Stimulated activated CD8-positive, alpha-beta memory T cell treated with anti-CD3 and anti-CD28 coated beads, Interleukin-4, amount 100 ng/mL, for 1 hour (primary cell): ENCODE measurements around the gene FBXW5.
A peak's percentile ranks its signal among the peaks of the same experiment; 100 is the strongest.

Experiments used
- DNase-seq, 2 donors: peaks; one replicate each; pipeline ENCODE4 v3.0.0-alpha.2; 2020; ENCODE audit warnings: low read depth in 2 of 2, low spot score in 1 of 2

FBXW5 gene

GRCh38 chr9:136913701-136914438 lies 30.7 kb downstream of the FBXW5 start:
- DNase-seq = no peak

- no peak for DNase-seq
Observed at GRCh38 chr9:136910901-136911245, 33.7 kb downstream of the FBXW5 start.

- no peak for DNase-seq
Observed at GRCh38 chr9:136910197-136910900, 34.2 kb downstream of the FBXW5 start.

GRCh38 chr9:136907011-136907914 lies 37.3 kb downstream of the FBXW5 start:
- DNase-seq = no peak

- DNase-seq = no peak
Observed at GRCh38 chr9:136906266-136906665, 38.3 kb downstream of the FBXW5 start.

- no peak for DNase-seq
Observed at GRCh38 chr9:136903041-136903554, 41.4 kb downstream of the FBXW5 start.

GRCh38 chr9:136902259-136902821 lies 42.2 kb downstream of the FBXW5 start:
- peak; percentile 38 to 67 for DNase-seq

- DNase-seq = peak; percentile 16 to 39
Observed at GRCh38 chr9:136901516-136902258, 42.9 kb downstream of the FBXW5 start.

GRCh38 chr9:136900988-136901515 lies 43.5 kb downstream of the FBXW5 start:
- no peak for DNase-seq

GRCh38 chr9:136900556-136900955 lies 44.0 kb downstream of the FBXW5 start:
- DNase-seq = no peak

GRCh38 chr9:136899196-136899595 lies 45.3 kb downstream of the FBXW5 start:
- no peak for DNase-seq

GRCh38 chr9:136898483-136899100 lies 45.9 kb downstream of the FBXW5 start:
- no peak for DNase-seq

- no peak for DNase-seq
Observed at GRCh38 chr9:136896027-136896426, 48.5 kb downstream of the FBXW5 start.

GRCh38 chr9:136890661-136891060 lies 53.9 kb downstream of the FBXW5 start:
- DNase-seq = no peak
